ENCODE measurements around the gene TRIM14. TPM values are rescaled to one million over a fixed set of nuclear protein-coding genes. Genes with fewer than 3 reads are reported as not detected.

The TRIM14 gene
- total and polyA plus RNA-seq, 2 of the 13 experiments (the other 11 are each of a cell fraction or from before 2014, with no cell fraction given) = 9.2 to 13.0 TPM

DNA sequence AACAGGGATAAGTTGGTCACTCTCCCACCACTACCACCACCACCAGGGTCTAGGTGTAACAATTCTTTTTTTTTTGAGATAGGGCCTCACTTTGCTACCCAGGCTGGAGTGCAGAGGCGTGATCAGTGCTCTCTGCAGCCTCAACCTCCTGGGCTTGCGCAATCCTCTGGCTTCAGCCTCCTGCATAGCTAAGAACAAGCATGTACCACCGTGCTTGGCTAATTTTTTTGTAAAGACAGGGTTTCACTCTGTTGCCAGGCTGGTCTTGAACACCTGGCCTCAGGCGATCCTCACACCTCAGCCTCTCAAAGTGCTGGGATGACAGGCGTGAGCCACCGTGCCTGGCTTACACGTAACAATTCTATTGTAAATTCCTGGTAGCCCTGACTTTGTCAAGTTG is 45.9 kb upstream of the TRIM14 start (continued):
- TF ChIP-seq MAFG (CRISPR knock-in tag; IDR thresholded peaks at IDR 0.05) = no peak
- TF ChIP-seq CEBPG (CRISPR knock-in tag; IDR thresholded peaks at IDR 0.05) = peak; percentile 90
- TF ChIP-seq KAT7 (CRISPR knock-in tag; IDR thresholded peaks at IDR 0.05; ENCODE audit: borderline replicate concordance) = no peak
- TF ChIP-seq ZNF770 (CRISPR knock-in tag; IDR thresholded peaks at IDR 0.05) = peak; percentile 54; the same call in 1 of the 2 replicates

DNA sequence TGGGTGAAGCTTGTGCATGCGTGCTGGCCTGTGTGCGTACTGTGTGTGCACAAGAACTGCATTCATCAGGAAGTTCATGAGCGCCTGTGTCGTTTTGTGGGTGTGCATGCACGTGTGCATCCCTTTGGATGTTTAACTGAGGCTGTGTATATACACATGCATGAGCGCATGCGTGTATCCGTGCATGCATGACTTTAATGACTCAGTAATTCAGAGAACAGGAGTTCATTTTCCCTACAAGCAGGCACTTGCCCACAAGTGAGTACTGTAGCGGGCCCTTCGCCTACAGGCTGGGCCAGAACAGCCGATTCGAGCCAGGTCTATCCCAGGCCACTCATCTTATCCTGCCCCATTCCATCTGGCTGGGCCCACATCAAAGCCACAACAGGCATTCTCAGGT is 43.6 kb upstream of the TRIM14 start:
- BruUV-seq (replicated peaks) = no TSS peak
- Histone ChIP-seq H3K79me2 (ENCODE audit: insufficient read depth, low read length) (peaks cover 28% of the 10 kb centered on the region), H3K27ac (ENCODE audit: extremely low read length, insufficient read depth, low read length) (no peak overlapping the region), H3K36me3 (replicated peaks in 1 of 2; ENCODE audit: control insufficient read depth in 1 of 2, insufficient read depth in 2 of 2, low read length in 2 of 2) (0 out of 5 replicates have a peak, but pooled peaks cover 0 to under 1% of the 10 kb centered on the region in 2 experiments), H3K4me2 (ENCODE audit: low read depth, low read length) (no peak overlapping the region), H3K27me3 (ENCODE audit: control insufficient read depth in 1 of 2, insufficient read depth in 2 of 2, low read length in 2 of 2) (no peaks in the 10 kb centered on the region), H3K9ac (ENCODE audit: insufficient read depth, low read depth, low read length) (no peak overlapping the region), H3K9me3 (ENCODE audit: low read length) (no peaks in the 10 kb centered on the region), H2AFZ (ENCODE audit: low read length) (no peak overlapping the region), H4K20me1 (ENCODE audit: insufficient read depth, low read length) (no peaks in the 10 kb centered on the region), H3K4me3 (replicated peaks in 1 of 3; ENCODE audit: insufficient read depth in 1 of 3, low read depth in 2 of 3, low read length in 3 of 3) (no peak overlapping the region), H3K4me1 (ENCODE audit: insufficient read depth, low read length) (peaks cover 49% of the 10 kb centered on the region)
- ChIA-PET POLR2A (interaction anchor here (1.4 kb wide), 1 partner anchor 20 kb away, joined by 3 read pairs; no protein-coding TSS in a partner anchor), CTCF (ENCODE audit: low intra/inter-chr PET ratio, low total read pairs) (no interaction called here)
- intact Hi-C loops (cut with micrococcal nuclease; ENCODE audit: unreplicated experiment) (loop anchor here (10.0 kb wide), 1 partner anchor 48 kb away; the partner anchor contains the start of gene TRIM14), in situ Hi-C loops (cut with HindIII; ENCODE audit: extremely low pct_ligation_motif_present, low pct_unique_long_range_greater_than_20kb) (no loop called here)
- ATAC-seq (no peak), DNase-seq (ENCODE audit: low spot score) (no peak), FAIRE-seq (no peak)
- WGBS (ENCODE audit: low lambda C conversion rate) = 97% methylated on average over 12 of the region's 12 CpGs
- TF ChIP-seq NCOA1 (CRISPR knock-in tag; IDR thresholded peaks at IDR 0.05) (no peak), KMT2B (CRISPR knock-in tag; IDR thresholded peaks at IDR 0.05) (no peak), AGO1 (IDR thresholded peaks at IDR 0.05; ENCODE audit: low read depth, low read length, poor library complexity, severe bottlenecking) (no peak), DZIP1 (CRISPR knock-in tag; IDR thresholded peaks at IDR 0.05) (no peak), FOXK2 (IDR thresholded peaks at IDR 0.05) (no peak), POLR2AphosphoS5 (IDR thresholded peaks at IDR 0.05; ENCODE audit: low read depth, low read length) (no peak), SALL1 (CRISPR knock-in tag; IDR thresholded peaks at IDR 0.05) (no peak), ZNF24 (IDR thresholded peaks at IDR 0.05) (no peak), GATAD1 (CRISPR knock-in tag; IDR thresholded peaks at IDR 0.05) (no peak), MIER3 (CRISPR knock-in tag; IDR thresholded peaks at IDR 0.05; ENCODE audit: borderline replicate concordance) (no peak)
- TF ChIP-seq, protein P1, sequence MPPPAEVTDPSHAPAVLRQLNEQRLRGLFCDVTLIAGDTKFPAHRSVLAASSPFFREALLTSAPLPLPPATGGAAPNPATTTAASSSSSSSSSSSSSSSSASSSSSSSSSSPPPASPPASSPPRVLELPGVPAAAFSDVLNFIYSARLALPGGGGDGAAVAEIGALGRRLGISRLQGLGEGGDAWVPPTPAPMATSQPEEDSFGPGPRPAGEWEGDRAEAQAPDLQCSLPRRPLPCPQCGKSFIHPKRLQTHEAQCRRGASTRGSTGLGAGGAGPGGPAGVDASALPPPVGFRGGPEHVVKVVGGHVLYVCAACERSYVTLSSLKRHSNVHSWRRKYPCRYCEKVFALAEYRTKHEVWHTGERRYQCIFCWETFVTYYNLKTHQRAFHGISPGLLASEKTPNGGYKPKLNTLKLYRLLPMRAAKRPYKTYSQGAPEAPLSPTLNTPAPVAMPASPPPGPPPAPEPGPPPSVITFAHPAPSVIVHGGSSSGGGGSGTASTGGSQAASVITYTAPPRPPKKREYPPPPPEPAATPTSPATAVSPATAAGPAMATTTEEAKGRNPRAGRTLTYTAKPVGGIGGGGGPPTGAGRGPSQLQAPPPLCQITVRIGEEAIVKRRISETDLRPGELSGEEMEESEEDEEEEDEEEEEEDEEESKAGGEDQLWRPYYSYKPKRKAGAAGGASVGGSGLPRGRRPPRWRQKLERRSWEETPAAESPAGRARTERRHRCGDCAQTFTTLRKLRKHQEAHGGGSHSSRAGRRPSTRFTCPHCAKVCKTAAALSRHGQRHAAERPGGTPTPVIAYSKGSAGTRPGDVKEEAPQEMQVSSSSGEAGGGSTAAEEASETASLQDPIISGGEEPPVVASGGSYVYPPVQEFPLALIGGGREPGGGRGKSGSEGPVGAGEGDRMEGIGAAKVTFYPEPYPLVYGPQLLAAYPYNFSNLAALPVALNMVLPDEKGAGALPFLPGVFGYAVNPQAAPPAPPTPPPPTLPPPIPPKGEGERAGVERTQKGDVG (CRISPR knock-in tag; IDR thresholded peaks at IDR 0.05; ENCODE audit: borderline replicate concordance) = no peak

All from HepG2 (cell line).